HG02763 (cell line): ENCODE data around the gene PIAS1.
"Not testable (repeated sequence)": the region's sequence is repeated elsewhere in the genome, so short reads cannot be mapped to it uniquely, and the experiment has no call there.

Experiments used
- ATAC-seq: cut with Tn5 transposase; IDR thresholded peaks from one replicate; pipeline ENCODE4 v1.9.1; 2021; ENCODE audit warnings: mild to moderate bottlenecking, moderate library complexity; ENCODE audit not compliant: unreplicated experiment

Gene PIAS1

DNA sequence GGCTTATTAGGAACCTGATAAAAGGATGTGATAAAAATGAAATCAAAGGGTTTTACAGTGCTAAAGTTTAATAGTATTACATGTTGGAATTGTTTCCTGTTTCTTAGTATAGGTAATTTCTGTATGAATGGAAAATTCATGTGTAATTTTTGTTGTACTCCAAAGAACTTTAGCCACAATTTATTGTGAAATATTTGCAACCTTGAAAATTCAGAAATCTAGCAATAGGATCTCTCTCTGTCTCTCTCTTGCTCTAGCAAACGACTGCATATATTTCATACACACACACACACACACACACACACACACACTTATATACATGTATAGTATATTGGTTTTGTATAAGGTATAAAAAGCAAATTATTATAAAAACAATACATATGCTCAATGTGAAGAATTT lies 59.6 kb downstream of the PIAS1 start:
- ATAC-seq = no peak

DNA sequence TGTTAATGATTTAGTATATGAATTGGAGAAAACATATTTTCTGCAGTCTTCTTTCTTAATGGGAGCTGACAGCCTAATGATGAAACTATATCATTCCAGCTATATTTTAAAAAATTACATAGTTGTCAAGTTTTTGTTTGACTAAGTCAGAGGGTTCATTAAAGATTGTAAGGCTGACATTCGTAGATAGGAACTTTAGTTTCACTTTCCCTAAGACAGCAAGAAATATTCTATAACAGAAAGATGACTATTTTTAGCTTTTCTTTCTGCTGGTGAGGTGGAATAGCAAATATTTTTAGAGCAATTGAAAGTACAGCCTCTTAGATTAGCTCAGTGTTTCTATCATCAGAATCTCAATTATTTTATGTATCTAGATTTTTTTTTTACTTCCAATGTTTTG lies 60.2 kb downstream of the PIAS1 start:
- no peak for ATAC-seq

DNA sequence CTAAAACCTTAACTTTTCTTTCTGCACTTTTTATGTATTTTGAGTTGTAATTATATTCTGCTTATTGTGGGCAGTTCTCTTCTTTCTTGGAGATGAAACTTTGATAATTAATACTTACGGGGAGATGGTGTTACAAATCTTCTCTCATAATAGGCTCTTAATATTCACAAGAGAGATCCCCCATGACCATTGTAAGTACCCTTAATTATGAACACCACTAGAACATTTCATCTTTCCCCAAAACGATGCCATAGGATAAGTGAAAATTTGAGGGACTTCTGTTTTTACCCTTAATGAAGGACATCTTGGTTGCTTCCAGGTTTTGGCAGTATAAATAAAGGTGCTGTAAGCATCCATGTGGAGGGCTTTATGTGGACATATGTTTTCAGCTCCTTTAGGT lies 60.7 kb downstream of the PIAS1 start:
- ATAC-seq = no peak

DNA sequence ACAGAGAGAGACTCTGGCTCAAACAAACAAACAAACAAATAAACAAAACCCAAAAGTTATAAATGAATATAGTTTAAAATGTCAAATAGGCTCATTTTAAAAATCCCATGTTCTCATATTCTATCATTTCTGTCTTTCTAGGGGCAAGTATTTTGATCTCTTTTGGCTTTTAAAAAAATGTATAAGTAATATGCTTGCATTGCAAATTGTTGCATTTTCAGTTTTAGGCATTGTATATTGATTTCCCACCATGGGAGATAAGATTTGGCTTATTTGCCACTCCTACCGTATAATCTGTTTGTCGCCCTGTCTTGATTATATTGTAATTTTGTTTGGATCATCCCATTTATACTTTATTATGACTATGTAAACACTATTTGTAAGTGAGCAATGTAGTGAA lies 70.6 kb downstream of the PIAS1 start:
- ATAC-seq = no peak

DNA sequence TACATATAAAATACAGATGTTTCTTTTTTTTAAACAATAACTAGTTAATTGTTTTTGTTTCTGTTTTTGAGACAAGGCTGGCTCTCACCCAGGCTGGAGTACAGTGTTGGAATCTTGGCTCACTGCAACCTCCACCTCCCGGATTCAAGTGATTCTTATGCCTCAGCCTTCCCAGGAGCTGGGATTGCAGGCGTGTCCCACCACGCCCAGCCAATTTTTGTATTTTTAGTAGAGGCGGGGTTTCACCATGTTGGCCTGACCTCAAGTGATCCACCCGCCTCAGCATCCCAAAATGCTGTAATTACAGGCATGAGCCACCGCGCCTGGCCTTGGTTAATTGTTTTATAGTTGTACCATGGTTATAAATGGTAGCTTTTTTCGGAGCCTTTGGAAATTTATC lies 72.3 kb downstream of the PIAS1 start:
- no peak for ATAC-seq

DNA sequence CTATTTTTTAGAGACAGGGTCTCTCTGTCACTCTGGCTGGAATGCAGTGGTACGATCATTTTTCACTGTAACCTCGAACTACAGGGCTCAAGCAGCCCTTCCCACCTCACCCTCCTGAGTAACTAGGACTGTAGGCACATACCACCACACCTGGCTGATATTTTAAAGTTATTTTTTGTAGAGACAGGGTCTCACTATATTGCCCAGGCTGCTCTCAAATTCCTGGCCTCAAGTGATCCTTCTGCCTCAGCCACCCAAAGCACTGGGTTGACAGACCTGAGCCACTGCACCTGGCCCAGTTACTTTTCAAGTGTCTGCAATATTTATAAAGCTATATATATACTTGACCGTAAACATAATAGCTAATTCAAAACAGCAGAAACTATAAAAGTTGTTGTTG lies 75.0 kb downstream of the PIAS1 start:
- ATAC-seq = no peak

DNA sequence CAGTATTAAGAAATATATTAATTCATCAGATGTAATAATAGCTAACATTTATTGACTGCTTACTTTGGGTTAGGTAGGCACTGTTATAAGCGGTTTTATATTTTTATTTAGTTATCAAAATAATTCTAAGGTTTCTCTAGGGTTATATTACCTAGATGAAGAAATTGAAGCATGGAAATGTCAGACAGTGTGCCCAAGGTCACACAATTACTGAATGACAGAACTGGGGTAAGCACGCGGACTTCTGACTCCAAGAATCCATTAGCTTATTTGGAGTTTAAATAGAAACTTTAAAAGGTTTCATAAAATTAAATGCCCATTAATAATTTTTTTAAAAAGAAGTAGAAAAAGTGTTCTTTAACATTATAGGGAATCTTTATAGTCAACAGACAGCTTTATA lies 76.7 kb downstream of the PIAS1 start:
- ATAC-seq = no peak

DNA sequence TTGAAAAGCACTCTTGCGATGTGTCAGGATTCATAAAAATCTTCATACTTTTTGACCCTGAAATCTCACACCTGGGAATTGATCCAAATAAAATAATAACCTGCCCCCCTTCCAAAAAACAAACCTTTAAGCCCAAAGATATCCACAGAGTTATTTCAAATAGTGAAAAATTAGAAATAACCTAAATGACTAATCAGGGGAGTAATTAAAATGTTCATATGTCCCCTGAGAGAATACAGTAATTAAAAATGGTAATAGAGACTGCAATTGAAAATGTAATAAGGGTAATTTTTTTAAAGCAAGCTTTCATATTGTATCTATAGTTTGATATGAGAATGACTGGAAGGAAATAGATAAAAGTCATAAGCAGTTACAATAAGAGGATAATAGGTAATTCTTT lies 83.0 kb downstream of the PIAS1 start:
- no peak for ATAC-seq

DNA sequence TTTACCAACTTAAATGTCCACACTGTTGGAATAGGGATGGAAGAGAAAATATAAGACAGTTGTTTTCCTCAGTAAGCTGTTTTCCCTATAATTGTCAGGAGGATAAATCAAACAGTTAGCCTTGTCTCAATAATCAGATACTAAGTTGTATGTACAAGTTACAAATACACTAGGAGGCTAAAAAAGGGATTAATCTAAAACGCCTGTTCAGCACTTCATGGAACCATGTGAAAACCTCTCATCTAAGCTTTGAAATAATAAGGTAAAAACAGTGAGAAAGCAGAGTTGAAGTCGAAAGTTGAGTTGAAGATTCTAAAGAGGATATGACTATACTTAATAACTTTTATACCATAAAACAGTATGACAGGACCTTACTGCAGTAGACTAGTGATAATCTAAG lies 89.0 kb downstream of the PIAS1 start:
- no peak for ATAC-seq

DNA sequence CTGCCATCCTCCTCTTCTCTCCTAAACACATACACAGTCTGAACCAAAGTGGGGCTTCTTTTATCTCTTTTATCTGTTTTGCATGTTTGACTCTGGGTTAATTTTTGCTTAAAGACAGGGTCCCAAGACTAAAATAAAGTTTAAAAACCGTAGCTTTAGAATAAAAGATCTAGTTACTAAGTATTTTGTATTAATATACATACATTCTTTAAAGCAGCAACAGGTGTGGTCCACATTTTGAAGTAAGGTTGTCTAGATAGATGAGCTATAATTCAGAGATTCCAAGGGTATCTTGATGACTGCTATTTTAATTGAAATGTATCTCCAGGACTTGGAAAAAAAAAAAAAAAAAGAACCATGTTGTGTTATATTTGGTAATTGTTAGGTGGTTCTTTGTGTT lies 89.7 kb downstream of the PIAS1 start:
- no peak for ATAC-seq

DNA sequence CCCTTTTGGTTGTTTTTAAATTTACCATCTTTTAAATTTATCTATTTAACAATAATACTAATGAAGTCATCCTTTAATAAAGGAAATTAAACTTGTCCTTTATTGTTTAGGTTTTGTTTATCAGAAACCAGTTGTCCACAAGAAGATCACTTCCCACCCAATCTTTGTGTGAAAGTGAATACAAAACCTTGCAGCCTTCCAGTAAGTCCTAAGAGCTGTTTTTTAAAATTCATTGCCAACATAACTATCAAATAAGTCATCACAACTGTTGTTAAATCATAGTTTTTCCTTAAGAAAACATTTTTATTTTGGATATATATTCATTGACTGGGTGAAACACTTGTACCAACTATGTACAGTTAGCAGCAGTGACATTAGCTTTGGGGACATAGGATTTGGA lies 91.6 kb downstream of the PIAS1 start:
- no peak for ATAC-seq

DNA sequence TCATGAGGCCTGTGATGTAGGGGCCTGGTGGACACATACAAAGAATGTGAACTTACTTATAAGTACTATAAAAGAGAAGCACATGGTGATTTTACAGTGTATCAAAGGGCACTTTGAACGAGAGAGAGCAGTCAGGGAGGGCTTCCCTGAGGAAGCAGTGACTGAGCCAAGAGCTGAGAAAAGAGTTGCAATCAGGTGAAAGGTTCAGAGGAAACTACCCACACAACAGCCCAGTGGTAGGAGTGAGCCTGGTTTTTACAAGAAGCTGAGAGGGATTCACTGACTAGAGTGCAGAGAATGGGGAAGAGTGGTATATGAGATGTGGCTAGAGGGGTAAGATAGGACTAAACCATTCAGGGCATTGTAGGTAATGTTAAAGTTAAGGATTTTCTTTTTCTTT lies 93.9 kb downstream of the PIAS1 start:
- no peak for ATAC-seq

DNA sequence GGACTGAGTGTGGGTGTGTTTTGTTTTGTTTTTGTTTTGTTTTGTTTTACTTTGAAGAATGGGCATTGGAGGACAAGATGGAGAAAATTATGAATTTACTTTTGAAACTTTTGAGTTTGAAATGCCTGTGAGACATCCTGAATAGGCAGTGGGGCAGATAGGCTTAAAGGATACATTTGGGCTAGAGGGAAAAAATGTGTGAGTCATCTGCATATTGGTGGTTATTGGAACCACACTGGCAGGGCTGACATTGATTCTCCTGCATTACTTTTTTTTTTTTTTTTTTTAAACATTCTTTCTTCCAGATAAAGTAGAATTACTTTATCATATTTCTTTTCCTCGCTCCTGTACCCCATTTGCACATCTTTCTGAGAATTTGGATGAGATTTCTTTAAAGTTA lies 94.9 kb downstream of the PIAS1 start:
- no peak for ATAC-seq

DNA sequence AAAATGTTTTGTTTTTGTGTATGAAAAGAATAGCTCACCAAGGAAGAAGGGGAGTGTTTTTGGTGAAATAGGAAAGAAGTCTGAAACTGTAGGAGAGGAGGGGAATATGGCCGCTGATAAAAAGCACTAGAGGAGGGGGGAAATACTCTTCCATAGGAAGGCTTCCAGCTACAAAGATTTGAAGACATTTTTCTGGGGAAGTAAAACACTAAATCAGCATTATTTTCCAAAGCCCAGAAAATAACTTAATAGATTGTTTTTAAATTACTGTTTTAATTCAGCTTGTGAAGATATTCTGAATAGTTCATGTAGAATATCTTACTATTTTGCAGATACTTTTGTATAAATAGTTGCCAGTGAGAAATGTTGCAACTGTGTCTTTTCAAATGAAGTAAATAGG lies 96.1 kb downstream of the PIAS1 start:
- no peak for ATAC-seq

DNA sequence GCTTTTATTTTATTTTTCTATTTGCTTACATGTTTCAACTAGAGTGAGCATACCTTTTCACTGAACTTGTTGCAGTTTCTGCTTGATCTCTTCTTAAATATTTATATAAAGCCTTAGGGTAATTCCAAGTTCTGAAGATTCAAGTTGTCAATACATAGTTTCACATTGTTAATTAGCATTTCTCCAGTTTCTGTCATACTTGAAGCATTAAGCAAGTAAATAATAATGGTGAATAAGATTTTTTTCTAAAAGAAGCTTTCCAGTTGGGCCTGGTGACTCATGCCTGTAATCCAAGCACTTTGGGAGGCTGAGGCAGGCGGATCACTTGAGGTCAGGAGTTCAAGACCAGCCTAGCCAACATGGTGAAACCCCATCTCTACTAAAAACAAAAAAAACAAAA lies 97.2 kb downstream of the PIAS1 start:
- ATAC-seq = no peak

DNA sequence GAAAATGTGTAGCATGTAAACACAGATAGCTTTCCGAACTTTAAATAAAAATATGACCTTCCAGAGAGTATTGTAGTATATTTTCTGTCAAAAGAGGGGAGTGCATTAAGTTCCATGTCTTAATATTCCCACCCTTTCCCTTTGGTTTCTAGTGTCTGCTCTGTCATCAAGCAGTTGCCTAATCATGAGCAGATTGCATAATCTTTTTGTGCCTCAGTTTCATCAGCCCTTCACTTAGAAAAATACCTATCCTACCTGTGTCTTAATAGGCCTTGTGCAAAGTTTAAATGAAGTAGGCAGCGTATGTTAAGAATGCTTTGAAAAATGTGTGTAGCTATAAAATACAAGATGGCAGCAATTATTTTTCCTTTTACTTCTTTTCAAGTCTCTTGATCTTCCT lies 98.2 kb downstream of the PIAS1 start:
- no peak for ATAC-seq

DNA sequence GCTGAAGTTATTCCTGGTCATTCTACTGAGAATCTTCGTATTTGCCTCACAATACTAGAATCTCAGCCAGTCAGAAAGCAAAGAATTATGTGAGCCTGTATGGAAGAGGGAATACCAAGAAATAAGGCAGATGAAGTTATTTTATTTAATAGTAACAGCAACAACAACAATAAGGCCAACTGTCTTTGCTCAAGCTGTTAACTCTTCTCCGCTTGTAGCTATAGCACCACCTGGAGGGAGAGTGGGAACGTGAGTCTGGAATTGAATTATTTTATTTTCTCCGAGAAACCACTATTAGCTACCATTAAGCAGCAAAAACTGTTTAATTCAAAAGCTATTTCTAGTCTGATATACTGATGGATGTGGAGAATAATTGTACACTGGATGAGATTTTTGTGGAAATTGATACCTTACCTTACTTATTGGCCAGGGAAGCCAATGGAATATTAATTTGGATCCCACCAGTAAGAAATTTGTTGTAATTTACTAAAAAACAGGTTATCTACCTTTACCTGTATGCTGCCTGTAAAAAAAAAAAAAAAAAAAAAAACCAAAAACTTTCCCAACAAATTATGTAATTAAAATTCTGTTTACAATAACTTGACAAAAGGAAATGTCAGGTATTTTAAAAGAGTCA lies 100.9 kb downstream of the PIAS1 start:
- ATAC-seq = no peak

DNA sequence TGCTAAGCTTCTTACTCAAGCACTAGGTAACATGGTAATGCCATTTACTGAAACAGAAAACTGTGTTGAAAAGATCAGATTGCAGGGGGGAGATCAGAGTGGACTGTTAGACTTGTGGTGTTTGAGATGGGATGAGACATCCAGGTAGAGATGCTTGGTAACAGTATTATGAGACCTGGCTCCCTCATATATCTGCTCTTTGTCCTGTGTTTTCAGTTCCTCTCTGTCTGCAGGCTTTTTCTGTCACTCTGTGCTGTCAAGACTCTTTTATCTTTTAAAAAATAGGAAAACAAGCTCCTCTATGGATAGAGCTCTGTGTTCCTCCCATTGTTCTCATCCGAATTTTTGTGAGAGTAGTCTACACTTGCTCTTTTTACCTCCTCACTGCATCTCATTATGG lies 103.0 kb downstream of the PIAS1 start:
- ATAC-seq = no peak

DNA sequence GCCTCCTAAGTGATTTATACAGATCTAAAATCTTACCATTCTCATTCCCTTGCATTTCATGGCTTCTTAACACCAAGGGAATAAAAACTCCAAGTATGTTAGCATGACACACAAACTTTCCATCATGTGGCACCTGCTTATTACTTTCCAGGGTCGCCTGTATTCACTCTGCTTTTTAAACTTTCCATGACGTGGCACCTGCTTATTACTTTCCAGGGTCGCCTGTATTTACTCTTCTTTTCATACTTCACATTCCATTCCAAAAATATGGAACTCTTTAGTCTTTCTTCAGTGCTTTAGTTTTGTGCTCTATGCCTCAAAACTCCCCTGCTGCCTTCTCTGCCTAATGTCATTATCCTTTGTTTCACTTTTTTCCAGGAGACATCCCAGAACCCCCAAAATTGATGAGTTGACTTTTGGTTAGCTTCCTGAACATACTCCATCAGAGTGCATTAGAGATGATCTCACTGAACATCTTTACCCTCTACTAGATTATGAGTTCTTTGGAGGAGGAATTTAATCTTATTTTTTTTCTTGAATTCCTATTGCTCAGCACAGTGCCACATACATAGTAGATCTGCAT lies 104.0 kb downstream of the PIAS1 start:
- no peak for ATAC-seq

DNA sequence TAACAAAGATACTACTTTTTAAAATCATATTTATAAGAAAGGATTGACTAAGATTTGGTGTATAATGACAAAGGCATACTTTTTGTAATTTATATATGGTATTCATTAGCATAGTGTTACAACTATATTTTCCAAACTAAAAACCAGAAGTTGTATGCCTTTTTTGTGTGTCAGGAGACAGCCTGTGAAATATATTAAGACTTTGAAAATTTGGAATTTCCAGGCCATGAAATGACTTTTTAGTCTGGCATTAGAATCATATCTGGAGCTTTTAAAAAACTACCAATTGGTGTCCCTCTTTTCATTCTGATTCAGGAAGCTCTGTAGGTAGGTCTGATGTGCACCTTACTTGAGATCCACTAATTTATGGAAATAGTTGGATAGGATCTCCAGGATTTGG lies 109.1 kb downstream of the PIAS1 start:
- ATAC-seq = no peak

DNA sequence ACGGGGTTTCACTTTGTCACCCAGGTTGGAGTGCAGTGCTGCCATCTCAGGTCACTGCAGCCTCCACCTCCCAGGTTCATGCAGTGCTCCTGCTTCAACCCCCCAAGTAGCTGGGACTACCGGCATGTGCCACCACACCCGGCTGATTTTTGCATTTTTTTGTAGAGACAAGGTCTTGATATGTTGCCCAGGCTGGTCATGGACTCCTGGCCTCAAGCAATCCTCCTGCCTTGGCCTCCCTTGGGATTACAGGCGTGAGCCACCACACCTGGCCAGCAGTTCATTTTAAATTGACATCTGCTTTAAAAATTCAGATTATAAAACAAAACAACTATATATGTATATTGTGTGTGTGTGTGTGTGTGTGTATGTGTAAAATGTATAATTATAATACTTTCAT lies 112.7 kb downstream of the PIAS1 start:
- no peak for ATAC-seq

DNA sequence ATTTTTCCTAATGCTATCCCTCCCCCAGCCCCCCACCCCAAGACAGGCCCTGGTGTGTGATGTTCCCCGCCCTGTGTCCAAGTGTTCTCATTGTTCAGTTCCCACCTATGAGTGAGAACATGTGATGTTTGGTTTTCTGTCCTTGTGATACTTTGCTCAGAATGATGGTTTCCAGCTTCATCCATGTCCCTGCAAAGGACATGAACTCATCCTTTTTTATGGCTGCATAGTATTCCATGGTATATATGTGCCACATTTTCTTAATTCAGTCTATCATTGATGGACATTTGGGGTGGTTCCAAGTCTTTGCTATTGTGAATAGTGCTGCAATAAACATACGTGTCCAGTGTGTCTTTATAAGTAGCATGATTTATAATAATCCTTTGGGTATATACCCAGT lies 117.9 kb downstream of the PIAS1 start:
- ATAC-seq = not testable (repeated sequence)

DNA sequence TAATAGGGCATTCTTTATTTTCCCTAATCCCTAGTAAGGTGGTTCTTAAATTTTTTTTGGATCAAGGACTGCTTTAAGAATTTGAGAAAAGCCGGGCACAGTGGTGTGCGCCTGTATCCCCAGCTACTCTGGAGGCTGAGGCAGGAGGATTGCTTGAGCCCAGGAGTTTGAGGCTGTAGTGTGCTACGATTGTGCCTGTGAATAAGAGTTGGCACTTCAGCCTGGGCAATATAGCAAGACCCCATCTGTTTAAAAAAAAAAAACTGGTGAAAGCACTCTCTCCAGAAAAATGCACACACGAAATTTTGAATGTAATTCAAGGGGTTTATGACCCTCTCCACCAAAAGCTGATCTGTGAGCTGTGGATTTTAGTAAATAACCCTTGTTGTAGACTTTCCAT lies 119.0 kb downstream of the PIAS1 start:
- ATAC-seq = no peak
